Omental fat pad (tissue), 4 donors: ENCODE measurements around the gene LTF. TPM values are rescaled to one million over a fixed set of nuclear protein-coding genes. Genes with fewer than 3 reads are reported as not detected.

Source experiments
- ATAC-seq: fragments of 150-250 bp; one replicate; pipeline ENCODE4 v1.9.1; 2016; ENCODE audit warnings: mild to moderate bottlenecking, moderate library complexity; ENCODE audit not compliant: low FRiP score
- DNase-seq: peaks from one replicate; pipeline ENCODE4 v3.0.0-alpha.2; 2019; ENCODE audit warnings: low spot score
- CTCF ChIP-seq, 3 donors: fragments of 450-650 bp; IDR thresholded peaks; one replicate each; pipeline ENCODE4 v1.5.1; 2016 to 2017; ENCODE audit warnings: antibody characterized with exemption in 3 of 3, mild to moderate bottlenecking in 3 of 3, moderate library complexity in 2 of 3
- total RNA-seq, 4 donors: library from RNA; depleted of rRNA; stranded (reverse); fragments of >200 nt; gene quantifications; one replicate each; pipeline ENCODE4 v1.1.0, GENCODE V29; 2016

LTF gene
- total RNA-seq, 4 donors from 2014 or later = 3.0 to 9.6 (median 6.9) TPM

- no peak for TF ChIP-seq CTCF (IDR thresholded peaks at IDR 0.05)
- no peak for ATAC-seq
- no peak for DNase-seq
These were observed 40.1 kb upstream of the LTF start for GRCh38 chr3:46504789-46505188.

- ATAC-seq (no peak), DNase-seq (no peak)
- TF ChIP-seq CTCF (IDR thresholded peaks at IDR 0.05) = no peak
These were observed 38.6 kb upstream of the LTF start for GRCh38 chr3:46503200-46503874.

GRCh38 chr3:46501702-46502101 is 37.0 kb upstream of the LTF start:
- TF ChIP-seq CTCF (IDR thresholded peaks at IDR 0.05) = no peak
- ATAC-seq = no peak

GRCh38 chr3:46500656-46501635 is 36.2 kb upstream of the LTF start:
- DNase-seq (no peak), ATAC-seq (no peak)
- no peak for TF ChIP-seq CTCF (IDR thresholded peaks at IDR 0.05)

More at GRCh38 chr3:46501702-46502101, 37.0 kb upstream of the LTF start:
- no peak for DNase-seq

GRCh38 chr3:46498916-46499519 is 34.3 kb upstream of the LTF start:
- ATAC-seq = no peak
- DNase-seq = no peak
- TF ChIP-seq CTCF (IDR thresholded peaks at IDR 0.05) = no peak

GRCh38 chr3:46497556-46498265 is 33.0 kb upstream of the LTF start, which contains the start of gene RTP3:
TSS of gene RTP3 (plus strand) at chr3:46497976. CDS start at chr3:46498063, 87 bp downstream.
- ATAC-seq = no peak
- no peak for TF ChIP-seq CTCF (IDR thresholded peaks at IDR 0.05)
- no peak for DNase-seq
